ENCODE data around the gene ODF2.
"Not testable (repeated sequence)": the region's sequence is repeated elsewhere in the genome, so short reads cannot be mapped to it uniquely, and the experiment has no call there.

ODF2 gene

DNA sequence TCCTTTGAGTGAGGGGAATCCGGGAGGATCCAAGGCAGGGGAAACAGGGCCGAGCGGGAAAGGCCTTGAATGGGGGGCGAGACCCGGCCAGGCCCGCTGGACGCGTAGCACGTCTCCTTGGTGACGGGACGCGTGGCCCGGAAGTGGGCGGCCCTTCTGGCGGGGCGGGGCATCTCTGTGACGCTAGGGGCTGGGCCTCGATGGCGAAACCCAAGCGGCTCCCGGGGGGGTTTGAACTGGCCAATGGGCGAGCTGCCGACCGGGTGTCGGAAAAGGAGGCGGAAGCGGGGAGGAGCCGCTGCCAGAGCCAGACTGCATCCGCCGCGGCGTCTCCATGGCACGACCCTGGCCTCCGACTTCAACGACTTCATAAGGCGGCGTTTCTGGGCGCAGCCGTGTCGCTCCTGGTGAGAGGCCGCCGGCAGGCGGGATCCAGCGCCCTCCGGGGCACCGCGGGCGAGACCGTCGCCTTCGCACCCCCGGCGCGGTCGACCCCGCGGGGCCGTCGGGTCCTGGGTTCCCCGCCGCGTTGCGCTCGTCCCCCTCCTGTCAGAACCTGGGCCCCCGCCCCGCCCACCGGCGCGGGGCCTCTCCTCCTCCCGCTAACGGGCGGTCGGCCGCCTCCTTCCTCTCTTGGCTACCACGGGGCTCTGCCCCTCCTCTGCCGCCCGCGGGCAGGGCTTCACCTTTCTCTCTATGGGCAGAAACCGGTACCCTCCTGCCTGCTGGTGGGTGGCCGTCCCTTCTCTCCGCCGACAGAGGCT, at the start of gene ODF2:
ODF2 (plus strand) TSS at position 158 of the 764 bp plus-strand sequence; CDS start at position 244, 86 bp downstream.
- DNase-seq: peak; percentile 98

DNA sequence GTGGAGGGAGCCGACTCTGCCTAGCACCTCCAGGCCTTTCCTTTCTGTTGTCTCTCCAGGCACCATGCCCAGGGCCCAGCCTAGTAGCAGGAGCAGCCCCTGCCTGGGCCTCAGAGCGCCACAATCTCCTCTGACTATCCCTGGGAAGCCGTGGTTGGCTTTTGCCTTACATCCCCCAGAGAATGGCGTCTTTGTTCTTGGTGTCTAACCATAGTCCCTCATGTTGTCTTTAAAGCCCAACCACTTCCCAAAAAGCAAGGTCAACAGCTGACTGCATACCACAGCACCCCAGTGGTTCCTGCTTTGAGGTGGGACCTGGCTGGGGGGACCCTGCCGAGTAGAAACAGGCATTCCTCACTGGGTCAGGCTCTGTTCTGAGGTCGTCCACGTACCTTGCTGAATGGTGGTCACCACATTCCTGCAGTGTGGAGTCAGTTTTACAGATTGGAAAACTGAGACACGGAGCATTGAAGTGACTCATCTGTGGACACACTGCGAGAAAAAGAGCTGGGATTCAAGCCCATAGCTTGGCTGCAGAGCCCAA, 48.9 kb upstream of the ODF2 start:
- DNase-seq: no peak

DNA sequence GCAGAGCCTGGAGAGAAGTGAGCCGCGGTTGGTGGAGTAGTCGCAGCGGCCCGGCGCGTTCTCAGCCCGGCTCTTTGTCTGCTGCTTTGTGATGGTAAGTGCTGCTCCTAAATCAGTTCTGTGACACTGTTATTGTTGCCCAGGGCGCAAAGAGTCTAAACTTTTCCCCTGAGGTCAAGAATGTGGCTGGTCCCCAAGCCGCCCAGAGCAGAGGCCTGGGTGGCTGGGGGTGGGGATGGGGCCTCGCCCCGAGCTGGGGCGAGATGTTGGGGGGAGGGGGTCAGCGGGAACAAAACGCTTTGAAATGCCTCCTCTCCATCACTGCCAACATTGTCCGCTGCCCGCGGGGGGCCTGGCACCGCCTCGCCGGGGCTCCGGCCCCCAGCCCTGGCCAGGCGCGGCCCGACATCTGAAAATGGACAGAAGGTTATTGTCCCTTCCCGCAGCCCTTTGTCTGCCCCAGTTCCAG, 46.8 kb upstream of the ODF2 start:
- no peak for DNase-seq

GRCh38 chr9:128409450-128409849, 46.4 kb upstream of the ODF2 start:
- no peak for DNase-seq

DNA sequence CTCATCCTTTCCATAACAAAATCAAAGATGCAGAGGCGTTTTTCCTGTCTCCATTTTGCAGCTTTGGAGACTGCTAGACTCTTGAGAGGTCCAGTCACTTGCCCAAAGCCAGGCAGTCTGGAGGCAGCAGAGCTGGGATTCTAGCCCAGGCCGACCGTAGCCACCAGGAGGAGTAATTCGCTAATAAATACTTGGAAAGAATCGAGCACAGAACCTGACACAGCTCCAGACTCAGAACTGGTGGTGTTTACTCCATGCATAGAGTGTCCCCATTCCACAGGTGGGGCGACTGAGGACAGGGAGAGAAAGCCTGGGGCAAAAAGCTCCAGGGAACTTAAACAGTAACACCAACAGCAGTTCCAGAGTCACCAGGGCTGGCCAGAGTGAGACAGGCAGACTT, 45.8 kb upstream of the ODF2 start:
- peak; percentile 75 for DNase-seq

GRCh38 chr9:128411364-128412119, 44.3 kb upstream of the ODF2 start:
- DNase-seq: no peak

GRCh38 chr9:128412120-128412790, 43.6 kb upstream of the ODF2 start:
- peak; percentile 69 for DNase-seq

GRCh38 chr9:128413728-128414127, 42.1 kb upstream of the ODF2 start:
- not testable (repeated sequence) for DNase-seq

- no peak for DNase-seq
These were observed 41.3 kb upstream of the ODF2 start for GRCh38 chr9:128414461-128414860.

DNA sequence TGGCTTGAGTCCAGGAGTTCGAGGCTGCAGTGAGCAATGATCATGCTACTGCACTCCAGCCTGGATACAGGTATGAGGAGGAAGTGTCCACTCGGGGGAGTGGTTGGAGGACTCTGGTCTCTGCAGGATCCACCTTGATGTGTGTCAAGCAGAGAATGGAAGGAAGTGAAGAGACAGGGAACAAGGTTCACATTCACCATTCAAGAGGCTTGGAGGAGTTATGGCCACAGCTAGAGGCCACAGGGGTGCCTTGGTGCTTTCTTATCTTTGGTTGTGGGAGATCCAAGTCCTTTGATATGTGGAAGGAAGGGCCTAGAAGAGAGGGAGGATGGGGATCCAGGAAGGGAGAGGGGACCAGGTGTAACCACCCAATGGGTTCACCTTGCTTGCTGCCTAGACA, 40.5 kb upstream of the ODF2 start:
- DNase-seq: no peak

GRCh38 chr9:128416014-128416413, 39.8 kb upstream of the ODF2 start:
- DNase-seq: no peak

- DNase-seq: no peak
These were observed 39.3 kb upstream of the ODF2 start for GRCh38 chr9:128416432-128417019.

DNA sequence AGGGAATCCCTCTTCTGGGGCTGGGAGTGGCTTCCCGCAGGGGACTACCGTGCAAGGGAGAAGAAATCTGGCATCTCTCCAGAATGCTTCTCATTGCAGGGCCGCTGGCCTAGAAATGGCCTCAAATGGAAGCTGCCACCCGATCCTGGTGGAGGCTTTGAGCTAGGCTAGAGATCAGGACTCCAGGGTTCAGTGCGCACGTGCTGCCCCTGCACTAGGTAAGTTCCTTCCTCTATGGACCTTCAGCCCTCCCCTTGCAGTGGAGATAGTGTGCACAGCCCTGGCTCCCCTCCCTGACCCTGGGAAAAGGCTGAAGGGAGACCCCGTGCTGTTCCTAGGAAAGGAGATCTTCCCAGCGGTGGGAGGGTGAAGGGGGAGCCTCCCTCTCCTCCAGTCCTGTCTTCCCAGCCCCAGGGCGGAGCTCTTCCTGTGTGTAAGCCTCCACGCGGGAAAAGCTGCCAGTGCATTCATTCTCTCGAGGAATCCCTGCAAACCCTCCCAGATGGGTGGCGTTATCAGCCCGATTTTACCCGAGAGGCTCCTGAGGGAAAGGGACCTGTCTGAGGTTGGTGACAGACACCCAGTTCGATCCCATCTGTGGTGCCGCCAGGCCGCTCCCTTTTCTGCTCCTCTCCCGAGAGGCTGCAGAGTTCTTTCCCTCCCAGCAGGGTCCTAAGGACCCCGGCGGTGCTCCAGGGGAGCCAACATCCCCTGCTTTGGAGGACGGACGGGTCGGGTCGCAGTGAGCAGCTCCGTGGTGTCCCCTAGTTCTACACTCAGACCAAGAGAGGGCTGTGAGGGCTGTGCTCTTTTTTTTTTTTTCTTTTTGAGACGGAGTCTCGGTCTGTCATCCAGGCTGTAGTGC, 36.5 kb upstream of the ODF2 start:
- no peak for DNase-seq

DNA sequence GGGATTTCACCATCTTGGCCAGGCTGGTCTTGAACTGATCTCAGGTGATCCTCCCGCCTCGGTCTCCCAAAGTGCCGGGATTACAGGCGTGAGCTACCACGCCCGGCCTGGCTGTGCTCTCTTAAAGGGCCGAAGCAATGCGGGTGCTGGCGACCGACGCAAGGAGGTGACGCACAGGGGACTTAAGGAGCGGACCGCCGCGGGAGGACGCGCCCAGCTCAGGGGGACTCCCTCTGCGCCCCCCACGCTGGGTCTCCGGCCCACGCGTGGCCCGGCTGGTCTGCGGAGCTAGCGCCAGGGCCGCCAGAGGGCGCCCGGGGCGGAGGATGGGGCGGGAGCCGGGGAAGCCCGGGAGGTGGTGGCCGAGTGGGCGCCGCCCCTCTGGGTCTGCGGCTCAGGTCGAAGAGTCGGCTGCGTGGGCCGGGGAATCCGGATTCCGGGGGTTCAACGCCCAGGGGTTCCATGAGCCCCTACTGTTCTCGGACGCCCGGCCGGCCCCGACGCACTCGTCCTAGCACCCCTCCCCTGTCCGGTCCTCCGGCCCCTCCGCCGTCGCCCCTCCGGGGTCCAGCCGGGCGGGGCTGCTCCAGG, 35.7 kb upstream of the ODF2 start:
- peak; percentile 73 for DNase-seq

DNA sequence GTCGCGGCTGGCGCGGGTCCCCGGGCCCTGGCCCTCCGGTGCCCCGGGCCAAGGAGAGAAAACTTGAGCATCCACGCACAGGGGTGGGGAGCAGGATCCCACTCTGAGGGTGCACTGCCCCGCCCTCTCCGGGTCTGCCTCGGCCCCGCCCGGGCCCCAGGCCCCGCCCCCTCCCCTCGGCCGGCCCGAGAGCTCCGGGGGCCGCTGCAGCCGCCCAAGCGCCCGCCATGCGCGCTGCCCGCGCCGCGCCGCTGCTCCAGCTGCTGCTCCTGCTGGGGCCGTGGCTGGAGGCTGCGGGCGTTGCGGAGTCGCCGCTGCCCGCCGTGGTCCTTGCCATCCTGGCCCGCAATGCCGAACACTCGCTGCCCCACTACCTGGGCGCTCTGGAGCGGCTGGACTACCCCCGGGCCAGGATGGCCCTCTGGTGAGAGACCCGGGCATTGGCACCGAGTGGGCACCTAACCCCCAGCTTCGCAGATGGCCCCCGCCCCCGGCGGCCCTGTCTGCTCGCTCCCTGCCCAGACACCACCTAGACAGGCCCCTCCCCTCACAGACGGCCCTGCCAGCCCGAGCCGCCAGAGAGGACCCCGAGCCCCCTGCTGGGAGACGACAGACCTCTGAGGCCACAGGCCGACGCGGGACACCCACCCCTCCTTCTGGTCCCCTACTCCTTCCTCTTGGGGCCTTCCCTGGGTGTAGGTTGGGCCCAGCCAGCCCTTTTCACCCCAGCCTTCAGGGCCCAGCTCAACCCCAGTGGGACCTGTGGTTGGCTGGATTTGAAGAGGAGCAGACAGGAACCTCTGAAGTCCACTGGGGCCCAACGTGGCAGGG, 34.9 kb upstream of the ODF2 start, which contains the start of gene CERCAM:
CERCAM (plus strand) TSS at position 207 of the 831 bp plus-strand sequence; CDS start at position 228, 21 bp downstream.
- DNase-seq: no peak

DNA sequence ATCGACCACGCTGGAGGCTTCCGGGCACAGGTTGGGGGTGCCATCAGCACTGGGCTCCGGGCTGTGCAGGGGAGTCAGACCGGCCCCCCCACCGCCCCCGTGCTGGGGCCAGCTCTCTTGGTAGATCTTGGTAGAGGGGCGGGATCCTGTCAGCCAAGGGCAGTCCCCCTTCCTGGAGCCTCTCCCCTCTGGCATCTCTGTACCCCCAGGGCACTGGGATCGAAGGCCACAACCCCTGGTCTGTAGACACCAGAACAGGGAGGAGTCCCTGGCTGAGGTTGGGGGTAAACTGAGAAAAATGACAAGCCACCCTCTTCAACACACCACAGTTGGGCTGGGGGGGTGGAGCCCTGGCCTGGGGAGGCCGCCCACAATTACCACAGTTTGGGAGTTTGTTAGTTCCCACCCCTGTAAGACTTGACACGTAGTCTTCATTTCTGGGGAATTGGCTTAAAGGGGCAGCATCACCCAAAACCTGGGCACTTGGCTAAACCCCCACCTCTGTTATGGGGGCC, 34.3 kb upstream of the ODF2 start:
- no peak for DNase-seq

DNA sequence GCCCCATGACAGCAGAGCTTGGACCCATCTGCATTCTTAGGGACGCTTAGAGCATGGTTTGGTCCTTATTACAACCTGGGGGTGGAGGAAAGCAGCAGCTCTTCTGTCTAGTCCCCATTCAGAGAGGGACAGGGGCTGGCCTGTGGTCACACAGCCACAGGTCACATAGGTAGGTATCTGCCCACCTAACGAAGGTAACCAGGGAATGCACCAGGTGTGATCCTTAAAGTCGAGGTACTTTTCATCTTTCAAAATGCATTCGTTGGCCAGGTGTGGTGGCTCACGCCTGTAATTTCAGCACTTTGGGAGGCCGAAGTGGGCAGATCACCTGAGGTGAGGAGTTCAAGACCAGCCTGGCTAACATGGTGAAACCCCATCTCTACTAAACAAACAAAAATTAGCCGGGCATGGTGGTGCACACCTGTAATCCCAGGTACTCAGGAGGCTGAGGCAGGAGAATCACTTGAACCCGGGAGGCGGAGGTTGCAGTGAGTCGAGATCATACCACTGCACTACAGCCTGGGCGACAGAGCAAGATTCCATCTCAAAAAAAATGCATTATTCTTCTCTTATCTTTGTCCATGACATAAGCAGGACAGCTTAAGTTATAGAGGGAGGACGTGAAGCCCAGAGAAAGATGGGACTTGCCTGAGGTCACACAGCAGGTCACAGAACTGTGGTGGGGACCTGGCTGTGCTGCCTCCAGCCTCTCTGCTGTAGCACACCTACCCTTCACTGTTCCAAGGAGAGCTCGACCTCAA, 33.6 kb upstream of the ODF2 start:
- DNase-seq: not testable (repeated sequence)

GRCh38 chr9:128422783-128423150, 33.0 kb upstream of the ODF2 start:
- no peak for DNase-seq

GRCh38 chr9:128423356-128423755, 32.5 kb upstream of the ODF2 start:
- DNase-seq: not testable (repeated sequence)
